Endothelial cell of umbilical vein (primary cell): ENCODE measurements around the gene CCNK.

Experiments
- EZH2 ChIP-seq: IDR thresholded peaks from 2 replicates; pipeline ENCODE4 v1.6.1; 2012; ENCODE audit warnings: borderline replicate concordance, low read depth, mild to moderate bottlenecking, moderate library complexity, low read length, inconsistent platforms; ENCODE audit not compliant: severe bottlenecking
- FOS ChIP-seq: IDR thresholded peaks from 2 replicates; pipeline ENCODE4 v1.6.1; 2011; ENCODE audit warnings: mild to moderate bottlenecking, low read length, moderate library complexity, borderline replicate concordance; ENCODE audit not compliant: insufficient read depth
- GATA2 ChIP-seq: IDR thresholded peaks from 2 replicates; pipeline ENCODE4 v1.7.0; 2011; ENCODE audit warnings: low read depth, mild to moderate bottlenecking, moderate library complexity, mixed read lengths, low read length; ENCODE audit not compliant: insufficient read length, insufficient read depth
- MYC ChIP-seq: IDR thresholded peaks from one replicate; pipeline ENCODE4 v1.6.1; 2011; ENCODE audit warnings: mild to moderate bottlenecking, low read depth, low read length
- POLR2A ChIP-seq: IDR thresholded peaks from 2 replicates; pipeline ENCODE4 v1.6.1; 2012; ENCODE audit warnings: low read depth, mild to moderate bottlenecking, control low read depth, low read length
- POLR2AphosphoS5 ChIP-seq: IDR thresholded peaks from 2 replicates; pipeline ENCODE4 v1.6.1; 2012; ENCODE audit warnings: low read depth, mild to moderate bottlenecking, control low read depth, low read length, moderate library complexity; ENCODE audit not compliant: insufficient read depth
- TF ChIP-seq, protein P1 (sequence below), 2 donors: IDR thresholded peaks; 1 replicate in 1 of 2; 2 replicates in 1 of 2; pipeline ENCODE4 v1.5.1; 2011; ENCODE audit warnings: low read length in 2 of 2, mild to moderate bottlenecking in 2 of 2, moderate library complexity in 2 of 2, control low read depth in 1 of 2, inconsistent platforms in 1 of 2, low read depth in 1 of 2; ENCODE audit not compliant: insufficient read depth in 1 of 2; ENCODE audit errors: extremely low read depth in 1 of 2
- TF ChIP-seq, protein P2 (sequence below): IDR thresholded peaks from 2 replicates; pipeline ENCODE4 v1.6.1; 2011; ENCODE audit not compliant: insufficient read depth, insufficient read length

GRCh38 chr14:99560403-99560802, 79.2 kb downstream of the CCNK start:
- no peak for TF ChIP-seq MYC
- TF ChIP-seq, protein P1, sequence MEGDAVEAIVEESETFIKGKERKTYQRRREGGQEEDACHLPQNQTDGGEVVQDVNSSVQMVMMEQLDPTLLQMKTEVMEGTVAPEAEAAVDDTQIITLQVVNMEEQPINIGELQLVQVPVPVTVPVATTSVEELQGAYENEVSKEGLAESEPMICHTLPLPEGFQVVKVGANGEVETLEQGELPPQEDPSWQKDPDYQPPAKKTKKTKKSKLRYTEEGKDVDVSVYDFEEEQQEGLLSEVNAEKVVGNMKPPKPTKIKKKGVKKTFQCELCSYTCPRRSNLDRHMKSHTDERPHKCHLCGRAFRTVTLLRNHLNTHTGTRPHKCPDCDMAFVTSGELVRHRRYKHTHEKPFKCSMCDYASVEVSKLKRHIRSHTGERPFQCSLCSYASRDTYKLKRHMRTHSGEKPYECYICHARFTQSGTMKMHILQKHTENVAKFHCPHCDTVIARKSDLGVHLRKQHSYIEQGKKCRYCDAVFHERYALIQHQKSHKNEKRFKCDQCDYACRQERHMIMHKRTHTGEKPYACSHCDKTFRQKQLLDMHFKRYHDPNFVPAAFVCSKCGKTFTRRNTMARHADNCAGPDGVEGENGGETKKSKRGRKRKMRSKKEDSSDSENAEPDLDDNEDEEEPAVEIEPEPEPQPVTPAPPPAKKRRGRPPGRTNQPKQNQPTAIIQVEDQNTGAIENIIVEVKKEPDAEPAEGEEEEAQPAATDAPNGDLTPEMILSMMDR (IDR thresholded peaks at IDR 0.05; ENCODE audit: extremely low read depth in 1 of 2, insufficient read depth in 1 of 2, low read depth in 1 of 2, low read length in 2 of 2): no peak
- TF ChIP-seq, protein P2, sequence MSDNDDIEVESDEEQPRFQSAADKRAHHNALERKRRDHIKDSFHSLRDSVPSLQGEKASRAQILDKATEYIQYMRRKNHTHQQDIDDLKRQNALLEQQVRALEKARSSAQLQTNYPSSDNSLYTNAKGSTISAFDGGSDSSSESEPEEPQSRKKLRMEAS: no peak
- TF ChIP-seq POLR2A: no peak
- TF ChIP-seq FOS: no peak
- no peak for TF ChIP-seq POLR2AphosphoS5
- no peak for TF ChIP-seq GATA2
- TF ChIP-seq EZH2: no peak
